Coronary artery (tissue), 2 donors: ENCODE data around the gene GPR148.

Experiments used
- DNase-seq: peaks from one replicate; pipeline ENCODE4 v3.0.0-alpha.2; 2017; ENCODE audit warnings: low spot score
- H3K27ac ChIP-seq, 2 donors: fragments of 200-600 bp; sonication (generic); one replicate each; pipeline ENCODE4 v1.5.1; 2016 to 2019
- H3K4me3 ChIP-seq: fragments of 200-600 bp; sonication (generic); 2 replicates; pipeline ENCODE4 v1.5.1; 2016; ENCODE audit warnings: mild to moderate bottlenecking, moderate library complexity
- CTCF ChIP-seq: fragments of 200-600 bp; sonication (generic); IDR thresholded peaks from one replicate; pipeline ENCODE4 v1.5.1; 2019; ENCODE audit warnings: antibody characterized with exemption

The GPR148 gene

GRCh38 chr2:130766037-130766436 lies 37.2 kb downstream of the GPR148 start:
- Histone ChIP-seq H3K27ac (no peak overlapping the region), H3K4me3 (no peak overlapping the region)
- DNase-seq: no peak
- TF ChIP-seq CTCF: no peak

- DNase-seq: no peak
- no peak overlapping the region for H3K27ac ChIP-seq
- TF ChIP-seq CTCF: no peak
- H3K4me3 ChIP-seq: no peak overlapping the region
Observed at GRCh38 chr2:130766711-130767407, 38.0 kb downstream of the GPR148 start.

- no peak overlapping the region for H3K27ac ChIP-seq
- TF ChIP-seq CTCF: no peak
- H3K4me3 ChIP-seq: no peak overlapping the region
- DNase-seq: no peak
Observed at GRCh38 chr2:130767408-130767775, 38.5 kb downstream of the GPR148 start.

GRCh38 chr2:130768191-130768855 lies 39.5 kb downstream of the GPR148 start:
- H3K4me3 ChIP-seq: no peak overlapping the region
- no peak overlapping the region for H3K27ac ChIP-seq
- no peak for DNase-seq
- no peak for TF ChIP-seq CTCF

- TF ChIP-seq CTCF: no peak
- no peak overlapping the region for H3K4me3 ChIP-seq
- no peak overlapping the region for H3K27ac ChIP-seq
- DNase-seq: no peak
Observed at GRCh38 chr2:130769343-130769907, 40.6 kb downstream of the GPR148 start.

- no peak for TF ChIP-seq CTCF
- no peak overlapping the region for H3K4me3 ChIP-seq
- H3K27ac ChIP-seq: no peak overlapping the region
- no peak for DNase-seq
Observed at GRCh38 chr2:130776550-130776949, 47.7 kb downstream of the GPR148 start.

- Histone ChIP-seq H3K27ac (no peak overlapping the region), H3K4me3 (no peak overlapping the region)
- TF ChIP-seq CTCF: no peak
- no peak for DNase-seq
Observed at GRCh38 chr2:130778781-130779180, 49.9 kb downstream of the GPR148 start.
